Tibial nerve (tissue), 4 donors: Measurements from ENCODE around the gene C13orf46.

Source experiments
- EP300 ChIP-seq, 2 donors: sonication (generic); formaldehyde crosslinking; IDR thresholded peaks; one replicate each; pipeline ENCODE4 v1.6.1; 2017; ENCODE audit warnings: antibody characterized with exemption in 2 of 2, mild to moderate bottlenecking in 1 of 2
- POLR2A ChIP-seq, 2 donors: fragments of 450-650 bp; IDR thresholded peaks; one replicate each; pipeline ENCODE4 v1.6.1; 2017; ENCODE audit warnings: antibody characterized with exemption in 2 of 2, mild to moderate bottlenecking in 2 of 2, moderate library complexity in 2 of 2
- TF ChIP-seq, protein P1 (sequence below), 5 experiments: fragments of 200-600 bp in 3 of 5; fragments of 450-650 bp in 2 of 5; sonication (generic) in 3 of 5; IDR thresholded peaks; one replicate each; pipeline ENCODE4 v1.5.1; 2016 to 2019; ENCODE audit warnings: antibody characterized with exemption in 5 of 5, mild to moderate bottlenecking in 3 of 5, moderate library complexity in 2 of 5

DNA sequence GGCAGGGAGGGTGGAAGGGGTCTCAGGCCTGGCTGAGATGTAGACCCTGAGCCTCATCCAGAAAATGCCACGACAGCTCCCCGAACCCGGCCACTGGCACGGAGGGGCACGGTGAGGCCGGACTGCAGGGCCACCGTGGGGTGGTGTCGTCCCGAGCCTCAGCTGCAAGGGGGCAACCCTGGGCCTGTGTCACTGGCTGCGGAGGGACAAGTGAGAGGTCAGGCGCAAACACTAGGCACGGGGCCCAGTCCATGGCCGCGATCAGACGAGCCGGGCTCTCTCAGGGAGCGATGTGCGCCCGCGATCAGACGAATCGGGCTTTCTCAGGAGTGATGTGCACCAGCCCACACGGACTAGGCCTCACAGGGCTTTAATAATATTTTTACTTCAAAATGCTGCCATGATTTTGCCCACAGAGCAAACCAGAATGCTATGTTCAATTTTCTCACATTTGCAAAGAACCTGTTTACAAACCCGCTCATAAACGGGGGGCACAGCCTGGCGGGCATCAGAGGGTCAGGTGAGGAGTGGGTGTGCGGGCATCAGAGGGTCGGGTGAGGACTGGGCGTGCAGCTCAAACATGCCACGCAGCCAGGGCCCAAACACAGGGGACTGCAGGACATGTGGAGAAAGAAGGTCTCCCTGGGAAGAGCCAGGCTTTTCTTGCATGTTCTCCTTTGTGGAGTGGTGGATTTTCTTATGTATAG lies 42.6 kb upstream of the C13orf46 start:
- TF ChIP-seq, protein P1, sequence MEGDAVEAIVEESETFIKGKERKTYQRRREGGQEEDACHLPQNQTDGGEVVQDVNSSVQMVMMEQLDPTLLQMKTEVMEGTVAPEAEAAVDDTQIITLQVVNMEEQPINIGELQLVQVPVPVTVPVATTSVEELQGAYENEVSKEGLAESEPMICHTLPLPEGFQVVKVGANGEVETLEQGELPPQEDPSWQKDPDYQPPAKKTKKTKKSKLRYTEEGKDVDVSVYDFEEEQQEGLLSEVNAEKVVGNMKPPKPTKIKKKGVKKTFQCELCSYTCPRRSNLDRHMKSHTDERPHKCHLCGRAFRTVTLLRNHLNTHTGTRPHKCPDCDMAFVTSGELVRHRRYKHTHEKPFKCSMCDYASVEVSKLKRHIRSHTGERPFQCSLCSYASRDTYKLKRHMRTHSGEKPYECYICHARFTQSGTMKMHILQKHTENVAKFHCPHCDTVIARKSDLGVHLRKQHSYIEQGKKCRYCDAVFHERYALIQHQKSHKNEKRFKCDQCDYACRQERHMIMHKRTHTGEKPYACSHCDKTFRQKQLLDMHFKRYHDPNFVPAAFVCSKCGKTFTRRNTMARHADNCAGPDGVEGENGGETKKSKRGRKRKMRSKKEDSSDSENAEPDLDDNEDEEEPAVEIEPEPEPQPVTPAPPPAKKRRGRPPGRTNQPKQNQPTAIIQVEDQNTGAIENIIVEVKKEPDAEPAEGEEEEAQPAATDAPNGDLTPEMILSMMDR (IDR thresholded peaks at IDR 0.05), result no peak
- TF ChIP-seq POLR2A (IDR thresholded peaks at IDR 0.05) (no peak), EP300 (IDR thresholded peaks at IDR 0.05) (no peak)
